Measurements from ENCODE around the gene HTR5A. TPM values are rescaled to one million over a fixed set of nuclear protein-coding genes. Genes with fewer than 3 reads are reported as not detected.

Gene HTR5A
- total and polyA plus RNA-seq, 10 of the 15 experiments (the other 5 are each of a cell fraction or from before 2014, with no cell fraction given), result not detected

DNA sequence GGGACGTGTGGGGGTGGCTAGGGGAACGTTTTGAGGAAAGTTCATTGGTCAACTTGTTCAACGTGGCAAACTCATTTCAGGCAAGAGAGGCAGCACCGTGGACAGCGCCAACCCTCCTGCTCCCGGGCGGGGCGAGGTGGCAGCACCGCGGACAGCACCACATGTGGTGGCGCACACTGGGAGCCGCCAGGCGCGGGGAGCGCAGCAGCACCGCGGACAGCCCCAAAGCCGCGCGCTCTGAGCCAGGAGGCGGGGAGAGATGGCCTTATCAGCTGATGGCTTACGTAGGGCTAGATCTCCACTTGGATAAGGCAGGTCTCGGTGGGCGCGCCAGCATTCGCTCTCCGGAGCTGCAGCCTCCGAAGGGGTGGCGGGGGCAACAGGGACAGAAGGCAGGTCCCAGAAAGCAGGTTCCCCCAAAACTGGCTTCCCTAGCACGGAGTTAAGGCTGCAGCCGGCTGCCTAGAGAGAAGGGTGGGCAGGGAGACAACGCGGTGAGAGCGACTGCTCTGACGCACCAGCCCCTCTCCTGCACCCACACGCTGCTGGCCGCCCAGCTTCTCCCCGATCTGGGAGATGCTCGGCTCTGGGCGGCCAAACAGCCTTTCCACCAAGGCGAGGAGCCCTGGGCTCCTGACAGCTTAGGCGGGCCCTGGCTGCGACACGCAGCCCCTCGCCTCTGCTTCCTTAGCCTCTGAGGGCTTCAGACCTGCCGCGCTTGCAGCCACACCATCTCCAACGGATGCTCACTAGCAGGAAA lies at the start of gene HTR5A (continued):
- TF ChIP-seq RUNX3 (IDR thresholded peaks at IDR 0.05; ENCODE audit: low read length) (peak; percentile 77), PRDM15 (CRISPR knock-in tag; IDR thresholded peaks at IDR 0.05) (peak; percentile 47; the same call in 1 of the 2 replicates), TCF12 (IDR thresholded peaks at IDR 0.05; ENCODE audit: low read depth, low read length) (0 out of 2 replicates have a peak, but pooled peaks have one; percentile 36), SIN3A (IDR thresholded peaks at IDR 0.05; ENCODE audit: low read depth, low read length) (peak; percentile 99), TCF7 (IDR thresholded peaks at IDR 0.05; ENCODE audit: borderline replicate concordance) (no peak), SP1 (IDR thresholded peaks at IDR 0.05; ENCODE audit: low read depth, low read length) (peak; percentile 18), GABPA (IDR thresholded peaks at IDR 0.05; ENCODE audit: low read depth) (no peak), SREBF2 (IDR thresholded peaks at IDR 0.05; ENCODE audit: low read length) (no peak), CTCF (IDR thresholded peaks at IDR 0.05 in 2 of 3, conservative IDR thresholded peaks at IDR 0.05 in 1 of 3; ENCODE audit: control insufficient read depth in 2 of 3, extremely low read depth in 1 of 3, insufficient read depth in 1 of 3, low read depth in 3 of 3, low read length in 3 of 3) (no peak), POLR2AphosphoS2 (IDR thresholded peaks at IDR 0.05; ENCODE audit: low read depth, low read length) (no peak), LARP7 (IDR thresholded peaks at IDR 0.05) (no peak), SPI1 (IDR thresholded peaks at IDR 0.05; ENCODE audit: borderline replicate concordance, insufficient read depth, low read depth, low read length) (no peak), BMI1 (IDR thresholded peaks at IDR 0.05; ENCODE audit: borderline replicate concordance) (no peak), MLLT1 (IDR thresholded peaks at IDR 0.05) (no peak), ESRRA (IDR thresholded peaks at IDR 0.05; ENCODE audit: low read length) (no peak)
- TF ChIP-seq, protein P1, sequence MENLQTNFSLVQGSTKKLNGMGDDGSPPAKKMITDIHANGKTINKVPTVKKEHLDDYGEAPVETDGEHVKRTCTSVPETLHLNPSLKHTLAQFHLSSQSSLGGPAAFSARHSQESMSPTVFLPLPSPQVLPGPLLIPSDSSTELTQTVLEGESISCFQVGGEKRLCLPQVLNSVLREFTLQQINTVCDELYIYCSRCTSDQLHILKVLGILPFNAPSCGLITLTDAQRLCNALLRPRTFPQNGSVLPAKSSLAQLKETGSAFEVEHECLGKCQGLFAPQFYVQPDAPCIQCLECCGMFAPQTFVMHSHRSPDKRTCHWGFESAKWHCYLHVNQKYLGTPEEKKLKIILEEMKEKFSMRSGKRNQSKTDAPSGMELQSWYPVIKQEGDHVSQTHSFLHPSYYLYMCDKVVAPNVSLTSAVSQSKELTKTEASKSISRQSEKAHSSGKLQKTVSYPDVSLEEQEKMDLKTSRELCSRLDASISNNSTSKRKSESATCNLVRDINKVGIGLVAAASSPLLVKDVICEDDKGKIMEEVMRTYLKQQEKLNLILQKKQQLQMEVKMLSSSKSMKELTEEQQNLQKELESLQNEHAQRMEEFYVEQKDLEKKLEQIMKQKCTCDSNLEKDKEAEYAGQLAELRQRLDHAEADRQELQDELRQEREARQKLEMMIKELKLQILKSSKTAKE (IDR thresholded peaks at IDR 0.05; ENCODE audit: low read depth, poor library complexity, severe bottlenecking), result no peak
- TF ChIP-seq, protein P2, sequence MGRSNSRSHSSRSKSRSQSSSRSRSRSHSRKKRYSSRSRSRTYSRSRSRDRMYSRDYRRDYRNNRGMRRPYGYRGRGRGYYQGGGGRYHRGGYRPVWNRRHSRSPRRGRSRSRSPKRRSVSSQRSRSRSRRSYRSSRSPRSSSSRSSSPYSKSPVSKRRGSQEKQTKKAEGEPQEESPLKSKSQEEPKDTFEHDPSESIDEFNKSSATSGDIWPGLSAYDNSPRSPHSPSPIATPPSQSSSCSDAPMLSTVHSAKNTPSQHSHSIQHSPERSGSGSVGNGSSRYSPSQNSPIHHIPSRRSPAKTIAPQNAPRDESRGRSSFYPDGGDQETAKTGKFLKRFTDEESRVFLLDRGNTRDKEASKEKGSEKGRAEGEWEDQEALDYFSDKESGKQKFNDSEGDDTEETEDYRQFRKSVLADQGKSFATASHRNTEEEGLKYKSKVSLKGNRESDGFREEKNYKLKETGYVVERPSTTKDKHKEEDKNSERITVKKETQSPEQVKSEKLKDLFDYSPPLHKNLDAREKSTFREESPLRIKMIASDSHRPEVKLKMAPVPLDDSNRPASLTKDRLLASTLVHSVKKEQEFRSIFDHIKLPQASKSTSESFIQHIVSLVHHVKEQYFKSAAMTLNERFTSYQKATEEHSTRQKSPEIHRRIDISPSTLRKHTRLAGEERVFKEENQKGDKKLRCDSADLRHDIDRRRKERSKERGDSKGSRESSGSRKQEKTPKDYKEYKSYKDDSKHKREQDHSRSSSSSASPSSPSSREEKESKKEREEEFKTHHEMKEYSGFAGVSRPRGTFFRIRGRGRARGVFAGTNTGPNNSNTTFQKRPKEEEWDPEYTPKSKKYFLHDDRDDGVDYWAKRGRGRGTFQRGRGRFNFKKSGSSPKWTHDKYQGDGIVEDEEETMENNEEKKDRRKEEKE (IDR thresholded peaks at IDR 0.05), result no peak

All from GM12878 (cell line).